ENCODE data around the gene C9orf72. TPM values are rescaled to one million over a fixed set of nuclear protein-coding genes. Genes with fewer than 3 reads are reported as not detected.

Gene C9orf72, protein sequence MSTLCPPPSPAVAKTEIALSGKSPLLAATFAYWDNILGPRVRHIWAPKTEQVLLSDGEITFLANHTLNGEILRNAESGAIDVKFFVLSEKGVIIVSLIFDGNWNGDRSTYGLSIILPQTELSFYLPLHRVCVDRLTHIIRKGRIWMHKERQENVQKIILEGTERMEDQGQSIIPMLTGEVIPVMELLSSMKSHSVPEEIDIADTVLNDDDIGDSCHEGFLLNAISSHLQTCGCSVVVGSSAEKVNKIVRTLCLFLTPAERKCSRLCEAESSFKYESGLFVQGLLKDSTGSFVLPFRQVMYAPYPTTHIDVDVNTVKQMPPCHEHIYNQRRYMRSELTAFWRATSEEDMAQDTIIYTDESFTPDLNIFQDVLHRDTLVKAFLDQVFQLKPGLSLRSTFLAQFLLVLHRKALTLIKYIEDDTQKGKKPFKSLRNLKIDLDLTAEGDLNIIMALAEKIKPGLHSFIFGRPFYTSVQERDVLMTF
- total RNA-seq = 6.6 and 10.2 TPM in 2 replicates
- long read RNA-seq, full-length matches to known transcripts = 21 of 43 reads
- long read RNA-seq, partial matches to known transcripts = 15 of 43 reads
- long read RNA-seq, other reads (novel, unspliced or antisense) = 7 of 43 reads

DNA sequence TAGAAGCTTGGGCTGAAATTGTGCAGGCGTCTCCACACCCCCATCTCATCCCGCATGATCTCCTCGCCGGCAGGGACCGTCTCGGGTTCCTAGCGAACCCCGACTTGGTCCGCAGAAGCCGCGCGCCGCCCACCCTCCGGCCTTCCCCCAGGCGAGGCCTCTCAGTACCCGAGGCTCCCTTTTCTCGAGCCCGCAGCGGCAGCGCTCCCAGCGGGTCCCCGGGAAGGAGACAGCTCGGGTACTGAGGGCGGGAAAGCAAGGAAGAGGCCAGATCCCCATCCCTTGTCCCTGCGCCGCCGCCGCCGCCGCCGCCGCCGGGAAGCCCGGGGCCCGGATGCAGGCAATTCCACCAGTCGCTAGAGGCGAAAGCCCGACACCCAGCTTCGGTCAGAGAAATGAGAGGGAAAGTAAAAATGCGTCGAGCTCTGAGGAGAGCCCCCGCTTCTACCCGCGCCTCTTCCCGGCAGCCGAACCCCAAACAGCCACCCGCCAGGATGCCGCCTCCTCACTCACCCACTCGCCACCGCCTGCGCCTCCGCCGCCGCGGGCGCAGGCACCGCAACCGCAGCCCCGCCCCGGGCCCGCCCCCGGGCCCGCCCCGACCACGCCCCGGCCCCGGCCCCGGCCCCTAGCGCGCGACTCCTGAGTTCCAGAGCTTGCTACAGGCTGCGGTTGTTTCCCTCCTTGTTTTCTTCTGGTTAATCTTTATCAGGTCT lies at the start of gene C9orf72:
Gene C9orf72 (minus strand): TSS at position 564 of the 716 bp plus-strand sequence. CDS start 6,361 bp downstream, outside the sequence.
- Mint-ChIP-seq H3K27ac (ENCODE audit: unreplicated experiment) (peak within 1 kb of the TSS; percentile 99), H3K9me3 (ENCODE audit: unreplicated experiment) (peaks cover 2% of the 10 kb centered on the region), H3K4me1 (ENCODE audit: unreplicated experiment) (peaks cover 18% of the 10 kb centered on the region), H3K4me3 (ENCODE audit: unreplicated experiment) (peak within 1 kb of the TSS; percentile 97), H3K36me3 (ENCODE audit: unreplicated experiment) (peaks cover 2% of the 10 kb centered on the region), H3K27me3 (ENCODE audit: unreplicated experiment) (peaks cover 9% of the 10 kb centered on the region)
- DNase-seq (ENCODE audit: extremely low spot score, unreplicated experiment) = peak; percentile 89
- TF ChIP-seq, protein P1, sequence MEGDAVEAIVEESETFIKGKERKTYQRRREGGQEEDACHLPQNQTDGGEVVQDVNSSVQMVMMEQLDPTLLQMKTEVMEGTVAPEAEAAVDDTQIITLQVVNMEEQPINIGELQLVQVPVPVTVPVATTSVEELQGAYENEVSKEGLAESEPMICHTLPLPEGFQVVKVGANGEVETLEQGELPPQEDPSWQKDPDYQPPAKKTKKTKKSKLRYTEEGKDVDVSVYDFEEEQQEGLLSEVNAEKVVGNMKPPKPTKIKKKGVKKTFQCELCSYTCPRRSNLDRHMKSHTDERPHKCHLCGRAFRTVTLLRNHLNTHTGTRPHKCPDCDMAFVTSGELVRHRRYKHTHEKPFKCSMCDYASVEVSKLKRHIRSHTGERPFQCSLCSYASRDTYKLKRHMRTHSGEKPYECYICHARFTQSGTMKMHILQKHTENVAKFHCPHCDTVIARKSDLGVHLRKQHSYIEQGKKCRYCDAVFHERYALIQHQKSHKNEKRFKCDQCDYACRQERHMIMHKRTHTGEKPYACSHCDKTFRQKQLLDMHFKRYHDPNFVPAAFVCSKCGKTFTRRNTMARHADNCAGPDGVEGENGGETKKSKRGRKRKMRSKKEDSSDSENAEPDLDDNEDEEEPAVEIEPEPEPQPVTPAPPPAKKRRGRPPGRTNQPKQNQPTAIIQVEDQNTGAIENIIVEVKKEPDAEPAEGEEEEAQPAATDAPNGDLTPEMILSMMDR (IDR thresholded peaks at IDR 0.05) = peak; percentile 11

DNA sequence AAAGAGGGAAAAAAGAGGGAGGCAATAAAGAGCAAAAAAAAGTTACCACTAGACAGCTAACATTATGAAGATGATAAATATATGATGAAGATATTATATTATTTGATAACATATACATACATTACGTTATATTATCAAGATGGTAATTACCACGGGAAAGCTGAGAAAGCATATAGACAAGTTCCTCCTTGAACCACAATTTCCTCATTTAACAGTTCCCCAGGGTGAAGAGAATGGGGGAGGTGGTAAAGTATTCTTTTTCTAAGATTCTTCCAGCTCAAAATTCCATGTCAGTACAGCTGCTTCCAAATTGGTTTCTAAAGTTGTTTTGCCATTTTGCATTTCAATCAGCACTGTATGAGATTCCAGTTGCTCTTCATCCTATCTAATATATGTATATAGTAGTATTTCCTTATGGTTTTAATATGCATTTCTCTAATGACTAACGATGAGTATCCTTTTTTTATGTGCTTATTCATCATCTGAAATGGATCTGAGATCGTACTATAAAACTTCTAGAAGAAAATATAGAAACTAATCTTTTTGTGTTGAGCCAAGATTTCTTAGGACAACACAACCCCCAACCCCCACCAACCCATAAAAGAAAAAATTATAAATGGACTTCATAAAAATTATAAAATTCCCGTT lies 49.5 kb upstream of the C9orf72 start:
- Mint-ChIP-seq H3K4me3 (ENCODE audit: unreplicated experiment) (no peak overlapping the region), H3K36me3 (ENCODE audit: unreplicated experiment) (no peaks in the 10 kb centered on the region), H3K27me3 (ENCODE audit: unreplicated experiment) (peaks cover 13% of the 10 kb centered on the region), H3K9me3 (ENCODE audit: unreplicated experiment) (no peaks in the 10 kb centered on the region), H3K27ac (ENCODE audit: unreplicated experiment) (no peak overlapping the region), H3K4me1 (ENCODE audit: unreplicated experiment) (no peaks in the 10 kb centered on the region)
- no peak for DNase-seq (ENCODE audit: extremely low spot score, unreplicated experiment)
- TF ChIP-seq, protein P1 (IDR thresholded peaks at IDR 0.05) = no peak

- TF ChIP-seq, protein P1 (IDR thresholded peaks at IDR 0.05) = no peak
- Mint-ChIP-seq H3K27ac (ENCODE audit: unreplicated experiment) (no peak overlapping the region), H3K4me1 (ENCODE audit: unreplicated experiment) (no peaks in the 10 kb centered on the region), H3K9me3 (ENCODE audit: unreplicated experiment) (no peaks in the 10 kb centered on the region), H3K4me3 (ENCODE audit: unreplicated experiment) (no peak overlapping the region), H3K36me3 (ENCODE audit: unreplicated experiment) (no peaks in the 10 kb centered on the region), H3K27me3 (ENCODE audit: unreplicated experiment) (peaks cover 7% of the 10 kb centered on the region)
- no peak for DNase-seq (ENCODE audit: extremely low spot score, unreplicated experiment)
These were observed 46.5 kb upstream of the C9orf72 start for GRCh38 chr9:27619743-27620142.

DNA sequence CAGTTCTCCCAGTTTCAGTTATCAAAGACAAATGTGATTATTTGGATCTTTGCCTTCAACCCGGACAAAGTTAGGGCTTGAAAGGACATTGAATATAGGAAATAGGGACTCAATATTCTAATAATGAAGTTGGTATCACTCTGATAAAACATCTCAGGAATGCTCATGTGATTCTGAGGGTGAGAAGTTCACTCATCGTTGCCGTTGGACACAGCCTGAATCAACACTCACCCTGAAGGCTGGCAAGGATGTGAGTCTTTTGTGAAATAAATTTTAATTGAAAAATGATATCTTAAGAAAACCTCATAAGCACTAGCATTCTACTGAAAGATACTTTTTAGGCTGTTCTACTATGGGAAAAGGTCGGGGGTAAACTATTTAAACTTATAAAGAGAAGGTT lies 44.8 kb upstream of the C9orf72 start:
- Mint-ChIP-seq H3K4me3 (ENCODE audit: unreplicated experiment) (no peak overlapping the region), H3K27me3 (ENCODE audit: unreplicated experiment) (peaks cover 7% of the 10 kb centered on the region), H3K36me3 (ENCODE audit: unreplicated experiment) (no peaks in the 10 kb centered on the region), H3K4me1 (ENCODE audit: unreplicated experiment) (no peaks in the 10 kb centered on the region), H3K27ac (ENCODE audit: unreplicated experiment) (no peak overlapping the region), H3K9me3 (ENCODE audit: unreplicated experiment) (no peaks in the 10 kb centered on the region)
- TF ChIP-seq, protein P1 (IDR thresholded peaks at IDR 0.05) = no peak
- DNase-seq (ENCODE audit: extremely low spot score, unreplicated experiment) = no peak
